ENCODE data around the gene PDCL2. TPM values are rescaled to one million over a fixed set of nuclear protein-coding genes. Genes with fewer than 3 reads are reported as not detected.
"Not testable (repeated sequence)": the region's sequence is repeated elsewhere in the genome, so short reads cannot be mapped to it uniquely, and the experiment has no call there.

The PDCL2 gene
- total RNA-seq, 1 donor: not detected

- no peak for TF ChIP-seq CTCF (IDR thresholded peaks at IDR 0.05; ENCODE audit: insufficient read depth, low read depth, low read length)
- DNase-seq (ENCODE audit: low read depth): no peak
Measured at GRCh38 chr4:55598641-55599040, 6.6 kb upstream of the PDCL2 start.

DNA sequence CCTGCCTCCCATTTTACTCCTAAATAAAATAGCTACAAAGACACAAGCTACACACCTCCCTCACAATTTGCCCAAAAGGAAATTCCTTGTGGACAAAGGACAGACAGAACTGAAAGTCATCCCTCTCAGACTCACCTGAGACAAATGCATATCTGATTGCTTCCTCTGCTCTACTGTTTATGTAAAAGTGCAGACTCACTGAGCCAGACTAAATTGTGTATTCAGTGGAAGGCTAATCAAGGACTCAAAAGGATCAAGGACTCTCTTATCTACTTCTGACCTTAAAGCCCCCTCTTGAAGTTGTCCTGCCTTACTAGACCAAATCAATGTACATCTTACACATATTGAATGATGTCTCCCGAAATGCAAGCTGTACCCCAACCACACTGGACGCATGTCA, 3.9 kb downstream of the PDCL2 start:
- no peak overlapping the region for H3K4me3 ChIP-seq (ENCODE audit: low read depth, low read length)
- TF ChIP-seq CTCF (IDR thresholded peaks at IDR 0.05; ENCODE audit: insufficient read depth, low read depth, low read length): no peak
- no peak for DNase-seq (ENCODE audit: low read depth)

More at GRCh38 chr4:55598641-55599040, 6.6 kb upstream of the PDCL2 start:
- no peak overlapping the region for H3K4me3 ChIP-seq (ENCODE audit: low read depth, low read length)

DNA sequence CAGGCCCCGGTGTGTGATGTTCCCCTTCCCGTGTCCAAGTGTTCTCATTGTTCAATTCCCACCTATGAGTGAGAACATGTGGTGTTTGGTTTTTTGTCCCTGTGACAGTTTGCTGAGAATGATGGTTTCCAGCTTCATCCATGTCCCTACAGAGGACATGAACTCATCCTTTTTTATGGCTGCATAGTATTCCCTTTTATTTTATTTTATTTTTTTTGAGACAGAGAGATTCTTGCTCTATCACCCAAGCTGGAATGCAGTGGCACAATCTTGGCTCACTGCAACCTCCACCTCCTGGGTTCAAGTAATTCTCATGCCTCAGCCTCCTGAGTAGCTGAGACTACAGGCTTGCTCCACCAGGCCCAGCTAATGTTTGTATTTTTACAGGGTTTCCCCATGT, 9.3 kb downstream of the PDCL2 start:
- DNase-seq (ENCODE audit: low read depth); H3K4me3 ChIP-seq (ENCODE audit: low read depth, low read length): not testable (repeated sequence)

- no peak for TF ChIP-seq CTCF (IDR thresholded peaks at IDR 0.05; ENCODE audit: insufficient read depth, low read depth, low read length)
- no peak for DNase-seq (ENCODE audit: low read depth)
- H3K4me3 ChIP-seq (ENCODE audit: low read depth, low read length): no peak overlapping the region
Measured at GRCh38 chr4:55578341-55579010, 13.6 kb downstream of the PDCL2 start.

DNA sequence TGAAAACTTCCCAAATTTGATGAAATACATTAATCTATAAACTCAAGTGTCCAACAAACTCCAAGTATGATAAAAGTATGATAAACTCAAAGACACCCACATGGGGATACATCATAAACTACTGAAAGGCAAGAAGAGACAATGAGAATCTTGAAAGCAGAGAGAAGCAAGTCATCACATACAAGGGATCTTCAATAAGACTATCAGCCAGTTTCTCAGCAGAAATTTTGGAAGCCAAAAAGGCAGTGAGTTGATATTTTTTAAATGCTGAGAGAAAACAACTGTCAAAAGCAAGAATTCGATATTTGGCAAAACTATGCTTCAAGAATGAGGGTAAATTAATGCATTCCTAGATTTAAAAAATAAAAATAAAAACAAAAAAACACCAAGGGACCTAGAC, 16.5 kb downstream of the PDCL2 start:
- DNase-seq (ENCODE audit: low read depth): no peak
- no peak for TF ChIP-seq CTCF (IDR thresholded peaks at IDR 0.05; ENCODE audit: insufficient read depth, low read depth, low read length)
- no peak overlapping the region for H3K4me3 ChIP-seq (ENCODE audit: low read depth, low read length)

DNA sequence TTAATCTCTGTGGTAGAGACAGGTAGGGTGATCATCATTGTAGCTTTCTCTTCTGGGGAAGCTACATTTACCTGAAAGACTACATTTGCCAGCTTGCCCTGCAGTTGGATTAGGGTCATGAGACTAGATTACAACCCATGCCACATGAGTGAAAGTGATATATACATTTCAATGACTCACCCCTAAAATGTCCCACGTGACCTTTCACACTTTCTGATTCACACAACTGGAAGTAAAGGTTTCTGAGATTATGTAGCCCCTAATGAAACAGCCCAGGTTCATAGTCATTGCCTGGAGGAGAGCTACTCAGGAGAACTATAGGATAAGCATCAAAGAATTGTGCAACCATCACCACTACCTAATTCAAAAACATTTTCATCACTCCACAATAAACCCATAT, 17.8 kb downstream of the PDCL2 start:
- TF ChIP-seq CTCF (IDR thresholded peaks at IDR 0.05; ENCODE audit: insufficient read depth, low read depth, low read length): no peak
- no peak for DNase-seq (ENCODE audit: low read depth)
- H3K4me3 ChIP-seq (ENCODE audit: low read depth, low read length): no peak overlapping the region

- DNase-seq (ENCODE audit: low read depth): no peak
- no peak for TF ChIP-seq CTCF (IDR thresholded peaks at IDR 0.05; ENCODE audit: insufficient read depth, low read depth, low read length)
- H3K4me3 ChIP-seq (ENCODE audit: low read depth, low read length): no peak overlapping the region
Measured at GRCh38 chr4:55571806-55572205, 20.2 kb downstream of the PDCL2 start.

All from fibroblast of villous mesenchyme (primary cell).